Loucy (cell line): ENCODE results near the gene LHPP.

ENCODE experiments used
- H2AFZ ChIP-seq: fragments of 200-600 bp; sonication (generic); 2 replicates; pipeline ENCODE4 v1.6.0; 2016; ENCODE audit warnings: antibody characterized with exemption, mild to moderate bottlenecking, low read length, moderate library complexity
- H3F3A ChIP-seq: fragments of 200-600 bp; 2 replicates; pipeline ENCODE4 v1.6.0; 2016; ENCODE audit warnings: antibody characterized with exemption, low read depth, mild to moderate bottlenecking
- H3K27me3 ChIP-seq: fragments of 200-600 bp; sonication (generic); 2 replicates; pipeline ENCODE4 v1.6.1; 2014; ENCODE audit warnings: low read length, mild to moderate bottlenecking; ENCODE audit not compliant: insufficient read depth, poor library complexity, severe bottlenecking
- H3K36me3 ChIP-seq: fragments of 200-600 bp; sonication (generic); 2 replicates; pipeline ENCODE4 v1.6.1; 2016; ENCODE audit warnings: low read length; ENCODE audit not compliant: insufficient read depth
- H3K4me1 ChIP-seq: fragments of 200-600 bp; sonication (generic); 2 replicates; pipeline ENCODE4 v1.5.1; 2014; ENCODE audit warnings: low read length, mild to moderate bottlenecking; ENCODE audit not compliant: insufficient read depth, poor library complexity, severe bottlenecking
- H3K4me2 ChIP-seq: fragments of 200-600 bp; sonication (generic); 2 replicates; pipeline ENCODE4 v1.6.0; 2014; ENCODE audit warnings: antibody characterized with exemption, low read length, low read depth, mild to moderate bottlenecking; ENCODE audit not compliant: poor library complexity, severe bottlenecking
- H3K4me3 ChIP-seq: fragments of 200-600 bp; sonication (generic); 2 replicates; pipeline ENCODE4 v1.5.1; 2014; ENCODE audit warnings: low read length, mild to moderate bottlenecking, mixed read lengths; ENCODE audit not compliant: poor library complexity, severe bottlenecking
- H3K79me2 ChIP-seq: fragments of 200-600 bp; sonication (generic); 2 replicates; pipeline ENCODE4 v1.6.1; 2014; ENCODE audit warnings: low read length; ENCODE audit not compliant: insufficient read depth
- H3K9ac ChIP-seq: fragments of 200-600 bp; sonication (generic); 2 replicates; pipeline ENCODE4 v1.6.0; 2014; ENCODE audit warnings: mild to moderate bottlenecking, low read depth, low read length, moderate library complexity; ENCODE audit not compliant: poor library complexity, severe bottlenecking
- H3K9me2 ChIP-seq: fragments of 200-600 bp; sonication (generic); replicated peaks from 2 replicates; pipeline ENCODE4 v1.6.1; 2016; ENCODE audit warnings: low read depth, low read length, mixed read lengths
- H3K9me3 ChIP-seq: fragments of 200-600 bp; sonication (generic); 2 replicates; pipeline ENCODE4 v1.6.1; 2014; ENCODE audit warnings: mild to moderate bottlenecking, antibody characterized with exemption, low read length, low read depth; ENCODE audit not compliant: insufficient read depth
- H4K20me1 ChIP-seq: fragments of 200-600 bp; sonication (generic); 2 replicates; pipeline ENCODE4 v1.6.0; 2014; ENCODE audit warnings: antibody characterized with exemption, low read length, mild to moderate bottlenecking; ENCODE audit not compliant: insufficient read depth, poor library complexity, severe bottlenecking
- EZH2phosphoT487 ChIP-seq: fragments of 200-600 bp; IDR thresholded peaks from 2 replicates; pipeline ENCODE4 v1.6.1; 2018; ENCODE audit warnings: antibody characterized with exemption, mild to moderate bottlenecking, moderate library complexity, borderline replicate concordance
- TF ChIP-seq, protein P1 (sequence below): fragments of 200-600 bp; sonication (generic); conservative IDR thresholded peaks from 2 replicates; pipeline ENCODE4 v1.5.1; 2014; ENCODE audit warnings: mild to moderate bottlenecking, antibody characterized with exemption, low read length

LHPP gene

DNA sequence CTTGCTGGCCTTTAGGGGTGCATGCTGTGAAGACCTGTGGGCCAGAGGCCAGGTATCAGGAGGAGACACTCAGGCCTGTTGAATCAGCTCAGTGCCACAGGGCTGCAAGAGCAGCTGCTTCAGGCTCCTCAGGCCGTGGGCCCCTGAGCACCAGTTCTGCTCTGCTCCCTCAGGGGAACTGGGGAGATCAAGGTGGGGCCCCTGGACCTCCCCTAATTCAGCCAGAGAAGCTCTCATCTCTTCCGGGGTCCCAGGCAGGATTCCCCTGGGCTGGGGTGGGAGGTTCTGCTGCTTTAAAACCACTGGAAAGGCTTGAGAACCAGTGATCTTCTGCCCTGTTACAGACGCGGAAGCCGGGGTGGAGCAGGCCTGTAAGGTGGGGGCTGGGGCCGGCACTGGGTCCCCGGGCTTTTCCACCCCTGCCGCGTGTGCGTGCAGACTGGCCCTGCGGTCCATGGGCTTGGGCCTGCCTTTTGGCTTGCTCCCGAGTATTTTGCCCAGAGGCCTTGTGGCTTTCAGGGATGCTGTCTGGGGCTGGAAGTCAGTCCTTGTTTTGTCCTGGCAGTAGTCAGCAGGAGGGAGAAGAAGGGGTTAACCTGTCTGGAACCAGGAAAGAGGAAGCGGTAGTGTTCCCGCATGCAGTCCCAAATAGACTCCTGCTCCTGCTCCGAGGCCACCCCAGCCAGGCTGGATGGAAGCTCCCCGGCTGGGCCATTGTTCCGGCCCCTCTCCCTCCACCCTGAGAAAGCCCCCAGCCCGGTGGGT lies 74.3 kb downstream of the LHPP start:
- Histone ChIP-seq H3K4me2 (no peak overlapping the region), H2AFZ (no peak overlapping the region), H3K4me1 (no peaks in the 10 kb centered on the region), H3K79me2 (no peaks in the 10 kb centered on the region), H3K27me3 (no peaks in the 10 kb centered on the region), H3K9ac (no peak overlapping the region), H3K4me3 (no peak overlapping the region), H3F3A (no peaks in the 10 kb centered on the region), H3K9me2 (no peaks in the 10 kb centered on the region), H4K20me1 (no peaks in the 10 kb centered on the region), H3K9me3 (no peaks in the 10 kb centered on the region), H3K36me3 (no peaks in the 10 kb centered on the region)
- TF ChIP-seq EZH2phosphoT487 = no peak
- TF ChIP-seq, protein P1, sequence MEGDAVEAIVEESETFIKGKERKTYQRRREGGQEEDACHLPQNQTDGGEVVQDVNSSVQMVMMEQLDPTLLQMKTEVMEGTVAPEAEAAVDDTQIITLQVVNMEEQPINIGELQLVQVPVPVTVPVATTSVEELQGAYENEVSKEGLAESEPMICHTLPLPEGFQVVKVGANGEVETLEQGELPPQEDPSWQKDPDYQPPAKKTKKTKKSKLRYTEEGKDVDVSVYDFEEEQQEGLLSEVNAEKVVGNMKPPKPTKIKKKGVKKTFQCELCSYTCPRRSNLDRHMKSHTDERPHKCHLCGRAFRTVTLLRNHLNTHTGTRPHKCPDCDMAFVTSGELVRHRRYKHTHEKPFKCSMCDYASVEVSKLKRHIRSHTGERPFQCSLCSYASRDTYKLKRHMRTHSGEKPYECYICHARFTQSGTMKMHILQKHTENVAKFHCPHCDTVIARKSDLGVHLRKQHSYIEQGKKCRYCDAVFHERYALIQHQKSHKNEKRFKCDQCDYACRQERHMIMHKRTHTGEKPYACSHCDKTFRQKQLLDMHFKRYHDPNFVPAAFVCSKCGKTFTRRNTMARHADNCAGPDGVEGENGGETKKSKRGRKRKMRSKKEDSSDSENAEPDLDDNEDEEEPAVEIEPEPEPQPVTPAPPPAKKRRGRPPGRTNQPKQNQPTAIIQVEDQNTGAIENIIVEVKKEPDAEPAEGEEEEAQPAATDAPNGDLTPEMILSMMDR = no peak

DNA sequence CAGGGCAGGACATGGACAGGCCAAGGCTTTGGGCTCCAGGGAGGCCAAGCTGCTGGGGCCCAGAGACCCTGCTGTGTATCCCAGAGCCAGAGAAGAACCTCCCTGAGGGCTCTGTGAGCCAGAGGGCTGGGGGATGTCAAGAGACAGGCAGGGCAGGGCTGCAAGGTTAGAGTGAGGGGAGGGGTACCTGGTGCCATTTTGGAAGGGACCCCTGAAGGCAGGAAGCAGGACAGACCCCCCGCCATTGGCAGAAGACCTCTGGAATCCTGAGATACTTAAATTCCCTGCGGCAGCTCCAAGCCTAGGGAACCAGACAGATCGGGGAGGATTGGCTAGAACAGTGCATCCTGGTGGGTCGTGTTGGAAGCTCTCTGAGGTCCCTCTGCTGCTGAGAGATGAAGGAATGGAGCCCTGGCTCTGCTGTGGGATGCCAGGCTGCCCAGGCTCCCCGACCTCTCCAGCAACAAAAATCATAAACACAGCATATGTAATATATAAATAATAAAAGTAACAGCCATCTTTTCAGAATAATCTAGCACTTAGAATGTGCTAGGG lies 75.0 kb downstream of the LHPP start:
- H3F3A ChIP-seq = no peaks in the 10 kb centered on the region
- no peaks in the 10 kb centered on the region for H3K79me2 ChIP-seq
- H3K36me3 ChIP-seq = no peaks in the 10 kb centered on the region
- no peaks in the 10 kb centered on the region for H4K20me1 ChIP-seq
- H3K9me2 ChIP-seq = no peaks in the 10 kb centered on the region
- H3K4me1 ChIP-seq = no peaks in the 10 kb centered on the region
- H3K4me3 ChIP-seq = no peak overlapping the region
- no peaks in the 10 kb centered on the region for H3K9me3 ChIP-seq
- TF ChIP-seq EZH2phosphoT487 = no peak
- TF ChIP-seq, protein P1 = no peak
- H2AFZ ChIP-seq = no peak overlapping the region
- no peaks in the 10 kb centered on the region for H3K27me3 ChIP-seq
- no peak overlapping the region for H3K9ac ChIP-seq
- no peak overlapping the region for H3K4me2 ChIP-seq

DNA sequence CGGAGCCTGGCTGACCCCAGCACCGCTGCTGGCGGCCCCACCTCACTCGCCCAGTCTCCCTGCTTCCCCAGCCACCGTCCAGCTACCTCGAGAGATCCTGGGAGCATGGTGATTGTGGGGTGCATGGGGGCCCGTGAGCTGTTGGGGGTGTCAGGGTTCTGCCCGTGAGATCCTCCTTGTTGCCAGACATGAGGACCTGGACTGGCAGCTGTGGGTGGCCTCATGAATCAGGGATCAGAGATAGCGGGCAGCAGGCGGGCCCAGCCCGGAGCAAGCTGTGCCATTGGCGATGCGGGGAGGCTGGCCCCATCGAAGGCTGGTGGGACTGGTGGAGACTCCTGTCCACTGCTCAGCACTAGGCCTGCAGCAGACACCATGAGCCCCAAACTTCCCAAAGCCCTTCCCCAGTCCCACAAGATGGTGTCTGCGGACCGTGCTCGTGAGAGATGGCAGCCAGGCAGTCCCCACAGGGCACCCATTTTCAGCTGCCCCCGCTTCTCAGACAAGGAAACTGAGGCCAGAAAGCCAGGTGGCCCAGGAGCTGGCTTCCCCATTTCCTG lies 75.6 kb downstream of the LHPP start:
- H3K4me1 ChIP-seq = no peaks in the 10 kb centered on the region
- H4K20me1 ChIP-seq = no peaks in the 10 kb centered on the region
- H3K4me2 ChIP-seq = no peak overlapping the region
- no peaks in the 10 kb centered on the region for H3K9me2 ChIP-seq
- TF ChIP-seq, protein P1 = no peak
- TF ChIP-seq EZH2phosphoT487 = no peak
- H3K9me3 ChIP-seq = no peaks in the 10 kb centered on the region
- no peaks in the 10 kb centered on the region for H3K79me2 ChIP-seq
- no peak overlapping the region for H2AFZ ChIP-seq
- H3F3A ChIP-seq = no peaks in the 10 kb centered on the region
- H3K36me3 ChIP-seq = no peaks in the 10 kb centered on the region
- no peak overlapping the region for H3K4me3 ChIP-seq
- H3K27me3 ChIP-seq = no peaks in the 10 kb centered on the region
- H3K9ac ChIP-seq = no peak overlapping the region
